MCF 10A (cell line): ENCODE measurements around the gene NCAM1. TPM values are rescaled to one million over a fixed set of nuclear protein-coding genes. Genes with fewer than 3 reads are reported as not detected.

Experiments used
- BruUV-seq: library from RNA; stranded (reverse); fragments of 400-500 nt; replicated peaks from 2 replicates; lab custom pipeline; 2021; lab: Mats Ljungman, UMichigan
- CTCF ChIA-PET: fragments of 300-600 bp; sonication (Branson Sonifier 250); formaldehyde crosslinking; extraction: SDS; loops from one replicate; lab custom pipeline; 2021; ENCODE audit warnings: antibody characterized with exemption, inconsistent platforms; lab: Yijun Ruan, JAX
- POLR2A ChIA-PET: fragments of 300-600, 350-650 bp; sonication (Branson Sonifier 250); formaldehyde crosslinking; extraction: SDS; loops from one replicate; lab custom pipeline; 2020; ENCODE audit warnings: antibody characterized with exemption, inconsistent platforms; lab: Yijun Ruan, JAX
- DNase-seq: peaks from one replicate; pipeline ENCODE4 v3.0.0-alpha.2; 2018; ENCODE audit not compliant: unreplicated experiment
- H3K27ac Mint-ChIP-seq: one replicate; pipeline ENCODE4 v1.8.0; 2022; ENCODE audit warnings: mild to moderate bottlenecking, low read depth, mixed read lengths; ENCODE audit not compliant: unreplicated experiment
- H3K27me3 Mint-ChIP-seq: one replicate; pipeline ENCODE4 v1.8.0; 2022; ENCODE audit warnings: mixed read lengths; ENCODE audit not compliant: insufficient read depth, unreplicated experiment
- H3K36me3 Mint-ChIP-seq: one replicate; pipeline ENCODE4 v1.8.0; 2022; ENCODE audit warnings: mild to moderate bottlenecking, moderate library complexity, mixed read lengths; ENCODE audit not compliant: insufficient read depth, unreplicated experiment
- H3K4me1 Mint-ChIP-seq: one replicate; pipeline ENCODE4 v1.8.0; 2022; ENCODE audit warnings: mixed read lengths; ENCODE audit not compliant: insufficient read depth, unreplicated experiment
- H3K4me3 Mint-ChIP-seq: one replicate; pipeline ENCODE4 v1.8.0; 2022; ENCODE audit warnings: mild to moderate bottlenecking, moderate library complexity, mixed read lengths; ENCODE audit not compliant: unreplicated experiment
- H3K9me3 Mint-ChIP-seq: one replicate; pipeline ENCODE4 v1.8.0; 2022; ENCODE audit warnings: mixed read lengths; ENCODE audit not compliant: unreplicated experiment
- CTCF ChIP-seq: fragments of 200-600 bp; IDR thresholded peaks from one replicate; pipeline ENCODE4 v1.8.0; 2022; ENCODE audit warnings: antibody characterized with exemption, mild to moderate bottlenecking; ENCODE audit not compliant: unreplicated experiment
- intact Hi-C: fragments of 100-400 bp; cut with micrococcal nuclease; formaldehyde crosslinking; loops from 2 replicates; pipeline ENCODE4 v1.14.1; 2022
- total RNA-seq: library from RNA; stranded (reverse); gene quantifications from 2 replicates; pipeline ENCODE4 v1.2.3, GENCODE V29; 2022

The NCAM1 gene
- total RNA-seq, 1 experiment from 2014 or later = 0.19 TPM

GRCh38 chr11:112928136-112928535 is 33.1 kb upstream of the NCAM1 start:
- POLR2A ChIA-PET = no interaction called here
- CTCF ChIA-PET = no interaction called here
- H3K4me1 Mint-ChIP-seq = peaks cover 5% of the 10 kb centered on the region
- BruUV-seq = no TSS peak
- no peak for TF ChIP-seq CTCF
- intact Hi-C loops = no loop called here
- no peak for DNase-seq
- no peak overlapping the region for H3K4me3 Mint-ChIP-seq
- no peaks in the 10 kb centered on the region for H3K36me3 Mint-ChIP-seq
- no peak overlapping the region for H3K27ac Mint-ChIP-seq
- H3K9me3 Mint-ChIP-seq = no peaks in the 10 kb centered on the region
- peaks cover 3% of the 10 kb centered on the region for H3K27me3 Mint-ChIP-seq

GRCh38 chr11:112929432-112929831 is 31.8 kb upstream of the NCAM1 start:
- intact Hi-C loops = no loop called here

GRCh38 chr11:112931703-112932102 is 29.5 kb upstream of the NCAM1 start:
- ChIA-PET CTCF (no interaction called here), POLR2A (no interaction called here)
- peaks cover 26% of the 10 kb centered on the region for H3K27me3 Mint-ChIP-seq
- H3K9me3 Mint-ChIP-seq = peaks cover 3% of the 10 kb centered on the region
- H3K4me3 Mint-ChIP-seq = no peak overlapping the region
- no peaks in the 10 kb centered on the region for H3K36me3 Mint-ChIP-seq
- H3K4me1 Mint-ChIP-seq = no peaks in the 10 kb centered on the region
- no peak for DNase-seq
- intact Hi-C loops = no loop called here
- BruUV-seq = no TSS peak
- TF ChIP-seq CTCF = no peak
- no peak overlapping the region for H3K27ac Mint-ChIP-seq

More at GRCh38 chr11:112929432-112929831, 31.8 kb upstream of the NCAM1 start:
- H3K4me3 Mint-ChIP-seq = no peak overlapping the region
- DNase-seq = no peak
- TF ChIP-seq CTCF = no peak
- ChIA-PET CTCF (no interaction called here), POLR2A (no interaction called here)
- peaks cover 4% of the 10 kb centered on the region for H3K27me3 Mint-ChIP-seq
- no TSS peak for BruUV-seq
- H3K9me3 Mint-ChIP-seq = no peaks in the 10 kb centered on the region
- peaks cover 5% of the 10 kb centered on the region for H3K4me1 Mint-ChIP-seq
- H3K36me3 Mint-ChIP-seq = no peaks in the 10 kb centered on the region
- H3K27ac Mint-ChIP-seq = no peak overlapping the region

- Mint-ChIP-seq H3K27me3 (peaks cover 35% of the 10 kb centered on the region), H3K9me3 (peaks cover 7% of the 10 kb centered on the region), H3K4me3 (no peak overlapping the region), H3K36me3 (no peaks in the 10 kb centered on the region), H3K4me1 (no peaks in the 10 kb centered on the region), H3K27ac (no peak overlapping the region)
- POLR2A ChIA-PET = no interaction called here
- intact Hi-C loops = no loop called here
- TF ChIP-seq CTCF = no peak
- CTCF ChIA-PET = interaction anchor here (0.6 kb wide), 1 partner anchor 345 kb away, joined by 3 read pairs; no protein-coding TSS in a partner anchor
- no peak for DNase-seq
- no TSS peak for BruUV-seq
Observed at GRCh38 chr11:112932593-112932992, 28.6 kb upstream of the NCAM1 start.
